ENCODE measurements around the gene UIMC1. TPM values are rescaled to one million over a fixed set of nuclear protein-coding genes. Genes with fewer than 3 reads are reported as not detected.
"Not testable (repeated sequence)": the region's sequence is repeated elsewhere in the genome, so short reads cannot be mapped to it uniquely, and the experiment has no call there.

The UIMC1 gene
- total RNA-seq, 6 experiments from 2014 or later, result 8.4 to 15.6 (median 13.0) TPM

GRCh38 chr5:176996780-176997179 lies 9.8 kb downstream of the UIMC1 start:
- TF ChIP-seq POLR2A (IDR thresholded peaks at IDR 0.05), result no peak
- TF ChIP-seq, protein P1, sequence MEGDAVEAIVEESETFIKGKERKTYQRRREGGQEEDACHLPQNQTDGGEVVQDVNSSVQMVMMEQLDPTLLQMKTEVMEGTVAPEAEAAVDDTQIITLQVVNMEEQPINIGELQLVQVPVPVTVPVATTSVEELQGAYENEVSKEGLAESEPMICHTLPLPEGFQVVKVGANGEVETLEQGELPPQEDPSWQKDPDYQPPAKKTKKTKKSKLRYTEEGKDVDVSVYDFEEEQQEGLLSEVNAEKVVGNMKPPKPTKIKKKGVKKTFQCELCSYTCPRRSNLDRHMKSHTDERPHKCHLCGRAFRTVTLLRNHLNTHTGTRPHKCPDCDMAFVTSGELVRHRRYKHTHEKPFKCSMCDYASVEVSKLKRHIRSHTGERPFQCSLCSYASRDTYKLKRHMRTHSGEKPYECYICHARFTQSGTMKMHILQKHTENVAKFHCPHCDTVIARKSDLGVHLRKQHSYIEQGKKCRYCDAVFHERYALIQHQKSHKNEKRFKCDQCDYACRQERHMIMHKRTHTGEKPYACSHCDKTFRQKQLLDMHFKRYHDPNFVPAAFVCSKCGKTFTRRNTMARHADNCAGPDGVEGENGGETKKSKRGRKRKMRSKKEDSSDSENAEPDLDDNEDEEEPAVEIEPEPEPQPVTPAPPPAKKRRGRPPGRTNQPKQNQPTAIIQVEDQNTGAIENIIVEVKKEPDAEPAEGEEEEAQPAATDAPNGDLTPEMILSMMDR (IDR thresholded peaks at IDR 0.05), result no peak
- no peaks in the 10 kb centered on the region for H3K36me3 ChIP-seq
- H3K9me3 ChIP-seq, result no peaks in the 10 kb centered on the region
- 89% methylated on average over 2 of the region's 5 CpGs for WGBS (ENCODE audit: insufficient coverage, low coverage, low lambda C conversion rate, missing lambda C conversion rate)
- intact Hi-C loops (cut with DNase I), result no loop called here
- no peak overlapping the region for H3K27ac ChIP-seq
- DNase-seq (peak in 1 of 3 donors; percentile 32), ATAC-seq (no peak)
- H3K4me1 ChIP-seq, result peaks cover 0 to 6% (median 0%) of the 10 kb centered on the region in 4 donors
- no peaks in the 10 kb centered on the region for H3K27me3 ChIP-seq
- no peak overlapping the region for H3K4me3 ChIP-seq

DNA sequence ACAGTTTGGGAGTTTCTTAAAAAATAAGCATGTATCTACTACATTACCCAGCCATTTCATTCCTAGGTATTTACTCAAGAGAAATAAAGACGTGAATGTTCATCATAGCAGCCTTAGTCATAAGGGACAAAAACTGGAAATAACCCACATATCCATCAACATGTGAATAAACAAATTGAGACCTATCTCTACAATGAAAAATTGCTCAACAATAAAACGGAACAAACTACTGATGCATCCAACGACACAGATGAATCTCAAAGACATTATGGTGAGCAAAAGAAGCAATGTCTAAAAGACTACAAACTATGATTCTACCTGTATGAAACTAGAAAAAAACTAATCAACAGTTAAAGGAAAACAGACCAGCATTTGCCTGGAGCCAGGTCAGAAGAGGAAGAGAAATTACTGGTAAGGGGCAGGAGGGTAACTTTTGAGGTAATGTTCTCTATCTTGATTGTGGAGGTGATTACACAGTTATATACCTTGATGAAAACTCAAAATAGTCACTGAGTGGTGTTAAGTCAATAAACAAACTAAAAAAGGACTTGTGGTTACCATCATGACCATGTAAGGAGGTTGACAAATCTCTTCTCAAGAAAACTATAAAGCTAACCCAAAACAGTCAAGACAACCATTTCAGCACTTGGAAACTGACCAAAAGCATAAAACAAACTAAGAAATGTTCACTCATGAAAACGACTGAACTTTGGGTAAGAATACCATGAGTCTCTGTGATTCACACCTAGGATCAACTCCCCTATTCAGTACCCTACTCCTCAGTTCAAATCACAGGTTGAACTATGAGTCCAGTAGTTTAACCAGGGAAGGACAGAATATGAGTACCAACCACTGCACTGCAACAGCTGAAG lies 10.4 kb downstream of the UIMC1 start:
- Histone ChIP-seq H3K27ac (no peak overlapping the region), H3K9me3 (no peaks in the 10 kb centered on the region), H3K4me1 (peaks cover 0 to 6% (median 0%) of the 10 kb centered on the region in 4 donors), H3K4me3 (no peak overlapping the region), H3K36me3 (no peaks in the 10 kb centered on the region), H3K27me3 (no peaks in the 10 kb centered on the region)
- DNase-seq (no peak), ATAC-seq (no peak)
- intact Hi-C loops (cut with DNase I), result no loop called here
- WGBS (ENCODE audit: insufficient coverage, low coverage, low lambda C conversion rate, missing lambda C conversion rate), result 12% methylated on average over 4 of the region's 4 CpGs
- TF ChIP-seq, protein P1 (IDR thresholded peaks at IDR 0.05), result no peak
- no peak for TF ChIP-seq POLR2A (IDR thresholded peaks at IDR 0.05)

DNA sequence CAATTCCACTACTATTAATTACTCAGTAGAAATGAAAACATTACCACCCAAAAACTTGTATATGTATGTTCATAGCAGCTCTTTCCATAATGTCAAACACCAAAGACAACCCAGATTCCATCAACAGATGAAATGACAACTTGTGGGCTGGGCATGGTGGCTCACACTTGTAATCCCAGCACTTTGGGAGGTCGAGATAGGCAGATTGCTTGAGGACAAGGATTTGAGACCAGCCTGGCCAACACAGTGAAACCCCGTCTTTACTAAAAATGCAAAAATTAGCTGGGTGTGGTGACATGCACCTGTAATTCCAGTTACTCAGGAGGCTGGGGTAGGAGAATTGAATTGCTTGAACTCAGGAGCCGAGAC lies 11.5 kb downstream of the UIMC1 start:
- Histone ChIP-seq H3K36me3 (no peaks in the 10 kb centered on the region), H3K27me3 (no peaks in the 10 kb centered on the region), H3K4me3 (no peak overlapping the region), H3K4me1 (peaks cover 0 to 6% (median 0%) of the 10 kb centered on the region in 4 donors), H3K27ac (peak overlapping the region in 1 of 3 donors; percentile 2), H3K9me3 (no peaks in the 10 kb centered on the region)
- no peak for TF ChIP-seq POLR2A (IDR thresholded peaks at IDR 0.05)
- TF ChIP-seq, protein P1 (IDR thresholded peaks at IDR 0.05), result no peak
- DNase-seq (no peak), ATAC-seq (no peak)
- intact Hi-C loops (cut with DNase I), result no loop called here
- 87% methylated on average over 3 of the region's 3 CpGs for WGBS (ENCODE audit: insufficient coverage, low coverage, low lambda C conversion rate, missing lambda C conversion rate)

DNA sequence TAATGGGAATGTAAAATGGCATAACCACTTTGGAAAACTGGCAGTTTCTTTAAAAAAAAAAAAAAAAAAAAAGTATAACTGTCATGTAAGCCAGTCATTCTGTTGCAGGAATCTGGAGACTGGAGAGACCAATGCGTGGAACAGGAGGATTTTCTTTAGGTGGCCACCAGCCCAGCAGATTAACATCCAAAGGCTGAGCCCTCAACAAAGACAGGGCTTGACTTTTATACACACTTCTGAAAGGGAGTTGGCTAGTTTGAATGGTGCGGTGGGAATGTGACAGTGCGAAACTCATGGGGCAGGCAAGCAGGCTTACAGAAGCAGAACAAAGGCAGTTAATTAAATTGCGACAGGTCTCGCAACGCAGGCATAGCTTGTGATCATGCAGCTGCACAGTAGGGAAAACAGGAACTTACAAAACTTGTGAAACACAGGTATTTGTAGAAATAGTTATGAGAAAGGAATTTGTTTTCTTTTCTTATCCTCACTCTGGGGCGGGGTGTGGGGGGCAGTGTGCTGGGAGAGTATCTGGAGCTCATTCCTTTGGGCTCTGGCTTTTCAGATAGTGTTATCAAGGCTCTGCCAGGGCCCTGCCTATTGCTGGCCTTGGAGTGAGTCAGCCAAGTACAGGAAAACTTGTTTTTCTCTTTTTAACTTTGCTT lies 12.0 kb downstream of the UIMC1 start:
- intact Hi-C loops (cut with DNase I), result no loop called here
- peaks cover 0 to 6% (median 0%) of the 10 kb centered on the region in 4 donors for H3K4me1 ChIP-seq
- H3K9me3 ChIP-seq, result no peaks in the 10 kb centered on the region
- H3K27me3 ChIP-seq, result no peaks in the 10 kb centered on the region
- TF ChIP-seq, protein P1 (IDR thresholded peaks at IDR 0.05), result no peak
- no peak for TF ChIP-seq POLR2A (IDR thresholded peaks at IDR 0.05)
- peak; percentile 48 to 56 (median 52) for ATAC-seq
- WGBS (ENCODE audit: insufficient coverage, low coverage, low lambda C conversion rate, missing lambda C conversion rate), result 66% methylated on average over 5 of the region's 7 CpGs
- no peaks in the 10 kb centered on the region for H3K36me3 ChIP-seq
- no peak for DNase-seq
- H3K27ac ChIP-seq, result peak overlapping the region in 1 of 3 donors; percentile 10
- no peak overlapping the region for H3K4me3 ChIP-seq

DNA sequence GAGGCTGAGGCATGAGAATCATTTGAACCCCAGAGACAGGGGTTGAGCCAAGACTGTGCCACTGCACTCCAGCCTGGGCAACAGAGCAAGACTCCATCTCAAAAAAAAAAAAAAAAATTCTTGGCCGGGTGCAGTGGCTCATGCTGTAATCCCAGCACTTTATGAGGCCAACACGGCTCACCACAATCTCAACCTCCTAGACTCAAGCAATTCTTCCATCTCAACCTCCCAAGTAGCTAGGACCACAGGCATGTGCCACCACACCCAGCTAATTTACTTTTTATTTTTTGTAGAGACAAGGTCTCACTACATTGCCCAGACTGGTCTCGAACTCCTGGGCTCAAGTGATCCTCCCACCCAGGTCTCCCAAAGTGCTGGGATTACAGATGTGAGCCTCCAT lies 13.5 kb downstream of the UIMC1 start:
- WGBS (ENCODE audit: insufficient coverage, low coverage, low lambda C conversion rate, missing lambda C conversion rate), result 100% methylated on average over 1 of the region's 3 CpGs
- H3K4me3 ChIP-seq; H3K9me3 ChIP-seq; H3K36me3 ChIP-seq; H3K27me3 ChIP-seq; ATAC-seq; H3K4me1 ChIP-seq; DNase-seq; H3K27ac ChIP-seq; intact Hi-C loops (cut with DNase I): not testable (repeated sequence)

Measured in right lobe of liver (tissue), 6 donors.